ENCODE results near the gene AHDC1.
"Not testable (repeated sequence)": the region's sequence is repeated elsewhere in the genome, so short reads cannot be mapped to it uniquely, and the experiment has no call there.

The AHDC1 gene

DNA sequence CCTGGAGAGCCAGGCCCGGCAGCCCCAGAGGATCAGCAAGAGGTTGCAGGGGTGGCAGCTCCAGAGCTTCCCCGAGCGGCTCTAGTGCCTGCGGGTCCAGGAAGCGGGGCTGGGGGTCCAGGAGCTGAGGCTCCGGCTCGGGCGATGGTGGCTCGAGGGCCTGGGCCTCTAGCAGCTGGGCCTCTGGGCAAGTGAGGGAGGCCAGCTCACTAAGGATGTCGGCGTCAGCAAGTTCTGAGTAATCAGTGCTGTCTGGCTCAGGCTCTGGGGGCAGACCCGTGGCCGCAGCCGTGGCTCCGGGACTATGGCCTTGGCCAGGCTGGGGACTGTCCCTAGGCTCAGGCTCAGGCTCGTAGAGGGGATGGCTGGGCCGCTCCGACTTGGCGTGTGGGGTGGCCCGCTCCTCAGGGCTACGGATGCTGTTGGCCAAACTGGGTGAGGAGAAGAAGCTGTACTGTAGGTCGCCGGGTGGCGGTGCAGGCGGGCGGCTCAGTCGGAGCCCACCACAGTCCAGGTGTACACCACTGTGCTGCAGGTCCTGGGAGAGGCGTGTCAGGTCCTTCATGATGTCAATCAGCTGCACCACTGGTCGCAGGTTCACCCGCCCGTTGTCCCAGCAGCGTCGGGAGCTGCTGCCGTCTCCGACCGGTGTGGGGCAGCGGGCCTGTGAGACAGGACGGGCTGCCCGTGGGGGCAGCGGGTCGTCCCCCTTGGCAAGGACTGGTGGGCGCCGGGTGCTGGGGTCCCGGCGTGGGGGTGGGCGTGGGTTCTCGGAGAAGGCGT is 52.6 kb downstream of the AHDC1 start:
- DNase-seq (ENCODE audit: low read depth): no peak

DNA sequence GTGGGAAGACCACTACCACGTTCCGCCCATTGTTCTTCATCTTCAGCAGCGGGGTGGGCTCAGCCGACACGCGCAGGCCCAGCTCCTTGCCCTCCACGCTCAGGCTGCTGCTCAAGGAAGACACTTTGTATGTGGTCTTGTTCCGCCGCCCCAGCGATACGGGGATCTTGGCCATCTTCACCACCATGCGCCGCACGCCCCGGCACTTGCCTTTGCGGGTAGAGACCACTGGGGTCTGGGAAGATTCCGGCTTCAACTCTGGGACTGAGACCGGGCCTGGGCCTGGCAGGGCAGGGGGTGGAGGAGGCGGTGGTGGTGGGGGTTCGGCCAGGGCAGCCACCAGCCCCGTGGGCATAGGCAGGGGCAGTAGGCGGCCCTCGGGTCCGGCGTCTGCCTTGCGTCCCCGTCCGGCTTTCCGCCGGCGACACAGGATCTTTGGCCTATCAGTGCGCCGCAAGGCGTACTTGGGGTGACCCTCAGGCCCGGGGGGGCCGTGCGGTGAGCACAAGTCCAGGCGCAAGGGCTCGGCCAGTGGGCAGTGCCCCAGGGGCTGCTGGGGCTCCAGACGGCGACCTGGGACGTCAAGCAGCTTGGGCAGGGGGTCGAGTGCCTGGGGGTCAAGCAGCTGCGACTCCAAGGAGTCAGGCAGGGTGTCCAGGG is 53.3 kb downstream of the AHDC1 start:
- no peak for DNase-seq (ENCODE audit: low read depth)

DNA sequence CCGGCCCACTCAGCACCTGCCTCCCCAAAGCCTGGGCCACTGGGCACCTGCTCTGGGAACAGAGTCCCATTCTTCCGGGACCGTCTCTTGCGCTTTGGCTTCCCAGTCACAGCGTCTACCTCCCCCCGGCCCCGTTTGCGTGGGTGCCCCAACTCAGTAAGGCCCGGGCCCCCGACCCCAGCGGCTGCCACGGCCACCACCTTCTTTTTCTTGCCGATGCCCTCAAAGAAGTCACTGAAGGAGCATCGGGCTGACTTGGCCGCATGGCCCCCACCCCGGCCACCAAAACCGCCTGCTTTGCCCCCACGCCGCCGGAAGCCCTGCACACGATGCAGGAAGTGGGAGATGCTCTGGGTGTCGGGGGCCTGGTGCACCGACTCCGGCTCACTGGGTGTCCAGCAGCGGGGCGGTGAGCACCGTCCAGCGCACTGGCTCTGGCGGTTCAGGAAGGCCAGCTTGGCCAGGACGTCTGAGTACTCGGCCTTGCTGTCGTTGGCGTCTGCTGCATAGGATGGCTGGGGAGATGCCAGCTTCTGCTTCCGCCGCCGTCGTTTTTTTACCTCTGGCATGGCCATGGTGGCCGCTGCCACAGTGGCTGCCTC is 54.0 kb downstream of the AHDC1 start:
- DNase-seq (ENCODE audit: low read depth): no peak

DNA sequence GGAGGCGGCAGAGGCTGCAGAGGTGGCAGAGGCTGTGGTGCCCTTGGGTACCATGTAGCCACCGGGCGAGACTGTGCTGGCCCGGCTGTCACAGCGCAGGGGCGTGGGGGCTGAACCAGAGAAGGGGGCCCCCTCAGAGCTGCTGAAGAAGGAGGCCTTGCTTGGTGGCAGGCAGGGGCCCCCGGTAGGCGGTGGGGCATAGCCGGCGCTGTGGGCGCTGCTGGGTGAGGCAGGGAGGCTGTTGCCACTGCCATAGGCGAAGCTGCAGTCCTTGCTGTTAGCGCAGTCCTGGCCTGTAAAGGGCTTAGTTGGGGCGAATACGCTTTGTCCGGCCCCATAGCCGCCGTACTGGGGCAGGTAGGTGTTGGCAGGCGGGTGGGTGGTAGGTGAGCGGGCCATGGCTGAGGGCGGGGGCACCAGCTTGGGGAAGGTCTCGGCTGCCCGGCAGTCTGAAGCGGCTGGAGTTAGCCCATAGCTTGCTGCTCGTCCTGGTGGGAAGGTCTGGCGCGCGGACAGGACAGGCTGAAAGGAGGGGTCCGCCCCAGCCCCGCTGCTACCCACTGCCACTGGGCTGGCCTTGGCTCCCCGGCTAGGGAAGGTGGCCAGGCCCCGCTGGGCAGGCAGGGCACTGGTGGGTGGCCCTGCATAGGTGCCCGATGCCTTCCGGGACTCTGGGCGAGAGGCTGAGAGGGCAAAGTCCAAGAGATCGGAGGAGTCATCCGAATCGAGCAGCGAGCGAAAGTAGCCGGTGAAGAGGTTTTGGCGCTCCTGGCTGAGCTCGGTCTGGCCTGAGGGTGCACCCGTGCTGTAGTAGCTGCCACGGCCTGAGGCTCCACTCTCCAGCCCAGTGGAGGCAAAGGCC is 54.9 kb downstream of the AHDC1 start:
- no peak for DNase-seq (ENCODE audit: low read depth)

DNA sequence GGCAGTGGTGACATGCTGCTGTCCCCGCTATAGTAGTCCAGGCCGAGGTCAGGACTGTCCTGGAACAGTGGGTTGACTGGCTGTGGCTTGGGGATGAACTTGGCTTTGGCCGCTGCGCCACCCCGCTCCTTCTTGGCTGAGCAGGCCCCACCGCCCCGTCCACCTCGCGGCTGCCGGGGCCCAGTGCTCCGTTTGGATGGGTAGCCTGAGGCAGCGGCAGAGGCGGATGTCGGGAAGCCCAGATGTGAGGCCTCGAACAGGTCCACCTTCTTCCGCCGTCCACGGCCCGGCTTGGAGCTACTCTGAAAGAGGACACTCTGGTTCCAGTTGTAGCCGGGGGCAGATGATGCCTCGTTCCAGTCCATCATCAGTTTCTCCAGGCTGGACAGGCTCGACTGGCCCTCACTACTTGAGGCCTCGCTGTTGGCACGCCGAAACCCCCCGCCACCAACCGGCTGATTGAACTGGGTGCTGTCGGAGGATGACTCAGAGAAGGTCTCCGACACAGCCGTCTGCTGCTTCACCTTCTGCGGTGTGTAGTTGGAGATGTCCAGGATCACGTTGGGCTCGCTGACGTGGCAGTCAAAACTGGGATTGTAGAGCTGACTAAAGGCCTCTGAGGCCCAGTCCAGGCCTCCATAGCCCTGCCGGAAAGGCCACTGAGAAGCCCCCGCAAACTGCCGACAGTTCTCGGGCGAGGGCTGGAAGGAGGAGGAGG is 55.6 kb downstream of the AHDC1 start:
- no peak for DNase-seq (ENCODE audit: low read depth)

DNA sequence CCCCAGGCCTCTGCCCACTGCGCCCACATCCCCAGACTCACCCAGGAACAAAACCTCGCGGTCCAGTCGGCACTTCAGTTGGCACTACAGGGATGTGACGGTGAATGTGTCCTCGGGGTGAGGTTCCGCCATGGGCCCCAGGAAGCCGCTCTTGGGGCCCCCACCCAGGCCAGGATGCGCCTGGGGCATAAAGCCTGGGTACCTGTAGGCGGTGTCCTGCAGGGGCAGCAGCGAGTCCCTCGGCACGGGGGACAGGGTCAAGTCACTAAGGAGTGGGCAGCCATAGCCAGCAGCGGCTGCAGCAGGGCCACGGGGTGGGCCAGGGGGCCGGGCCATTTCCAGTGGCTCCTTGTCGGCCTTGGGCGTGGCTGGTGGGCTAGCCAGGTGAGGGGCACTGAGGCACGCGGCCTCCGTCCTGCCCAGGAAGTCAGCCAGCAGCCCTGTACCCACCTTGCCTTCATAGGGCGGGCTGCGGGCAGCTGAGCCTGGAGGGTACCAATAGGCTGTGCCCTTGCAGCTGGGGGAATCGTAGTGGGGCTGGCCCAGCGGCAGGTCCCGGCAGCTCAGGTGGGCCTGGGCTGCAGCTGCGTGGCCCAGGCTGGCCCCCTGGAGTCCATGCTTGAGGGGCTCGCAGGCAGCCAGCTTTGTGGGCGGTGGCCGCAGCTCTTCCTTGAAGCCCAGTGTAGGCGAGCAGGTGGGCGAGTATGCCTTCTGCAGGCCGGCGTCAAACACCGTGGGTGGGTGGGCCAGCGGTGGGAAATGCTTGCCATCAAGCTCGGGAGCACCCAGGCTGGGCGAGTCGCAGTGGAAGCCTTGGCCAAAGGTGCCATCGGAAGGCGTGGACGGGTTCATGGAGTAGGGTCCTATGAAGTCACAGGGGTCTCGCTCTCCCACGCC is 56.5 kb downstream of the AHDC1 start:
- DNase-seq (ENCODE audit: low read depth): no peak

DNA sequence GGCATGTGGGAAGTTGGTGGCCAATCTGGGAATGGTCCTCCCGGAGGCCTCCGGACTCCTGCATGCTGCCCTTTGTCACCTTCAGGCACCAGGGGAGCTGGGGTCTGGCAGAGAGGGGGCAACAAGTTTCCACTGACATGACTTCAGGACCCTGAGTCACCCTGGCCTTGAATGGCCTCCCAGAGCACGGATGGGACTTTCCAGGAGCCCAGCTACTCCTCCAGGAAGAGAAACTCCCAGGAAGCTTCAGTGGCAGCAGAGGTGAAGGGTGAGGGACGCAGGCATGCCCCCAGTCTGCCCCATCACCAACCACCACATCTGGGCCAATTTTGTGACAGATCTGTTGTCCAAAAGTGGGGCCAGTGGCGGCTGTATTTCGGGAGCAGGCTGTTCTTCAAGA is 58.1 kb downstream of the AHDC1 start:
- DNase-seq (ENCODE audit: low read depth): no peak

DNA sequence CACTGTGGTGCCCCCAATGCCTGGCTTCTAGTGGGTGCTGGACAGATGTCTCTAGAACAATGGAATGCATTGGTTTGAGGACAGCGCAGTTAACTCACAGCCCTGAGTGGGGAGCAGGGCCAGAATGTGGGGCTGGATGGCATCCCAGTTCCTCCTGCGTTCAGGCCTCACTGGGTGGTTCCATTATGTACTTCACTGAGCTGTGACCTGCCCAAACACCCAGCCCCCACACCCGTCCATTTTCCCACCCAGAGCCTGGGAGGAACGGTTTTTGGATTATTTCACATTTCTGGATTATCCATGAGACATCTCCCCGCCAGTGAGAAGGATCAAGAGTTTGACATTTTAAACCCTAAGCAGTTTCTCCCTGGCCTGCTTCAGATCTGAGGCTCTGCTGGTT is 58.7 kb downstream of the AHDC1 start:
- DNase-seq (ENCODE audit: low read depth): no peak

DNA sequence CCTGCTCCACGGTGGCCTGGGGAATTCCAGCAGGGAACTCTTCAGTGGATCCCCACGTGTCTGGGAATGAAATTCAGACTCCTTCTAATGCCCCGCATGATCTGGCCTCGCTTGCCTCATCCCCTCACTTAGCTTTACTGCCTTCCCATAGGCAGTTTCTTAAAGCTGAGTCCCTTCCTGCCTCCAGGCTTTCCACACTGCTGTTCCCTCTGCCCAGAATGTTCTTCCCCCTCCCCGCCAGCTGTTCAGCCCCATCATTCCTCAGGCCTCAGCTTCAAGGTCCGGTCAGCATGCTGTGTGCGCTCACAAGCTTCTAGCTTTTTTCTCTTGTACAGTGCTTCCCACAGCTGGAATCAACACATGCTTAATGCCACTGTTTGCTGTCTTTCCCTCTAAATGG is 59.1 kb downstream of the AHDC1 start:
- no peak for DNase-seq (ENCODE audit: low read depth)

DNA sequence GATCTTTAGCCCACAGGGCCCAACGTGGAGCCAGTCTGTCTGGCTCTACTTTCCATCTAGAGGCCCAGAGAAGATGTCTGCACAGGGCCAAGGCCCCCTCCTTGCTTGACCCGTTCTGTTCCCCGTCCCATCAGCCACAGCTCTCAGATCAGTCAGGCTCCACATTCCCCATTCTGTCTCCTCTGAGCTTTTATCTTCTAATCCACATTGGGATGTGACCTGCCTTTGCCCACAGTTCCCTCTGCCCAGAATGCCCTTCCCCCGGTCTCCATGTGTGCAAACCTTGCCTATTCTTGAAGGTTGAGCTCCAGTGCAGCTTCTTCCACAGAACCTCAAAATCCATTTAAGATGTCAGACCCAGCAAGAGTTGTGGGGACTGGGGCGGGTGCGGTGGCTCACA is 60.7 kb downstream of the AHDC1 start:
- no peak for DNase-seq (ENCODE audit: low read depth)

DNA sequence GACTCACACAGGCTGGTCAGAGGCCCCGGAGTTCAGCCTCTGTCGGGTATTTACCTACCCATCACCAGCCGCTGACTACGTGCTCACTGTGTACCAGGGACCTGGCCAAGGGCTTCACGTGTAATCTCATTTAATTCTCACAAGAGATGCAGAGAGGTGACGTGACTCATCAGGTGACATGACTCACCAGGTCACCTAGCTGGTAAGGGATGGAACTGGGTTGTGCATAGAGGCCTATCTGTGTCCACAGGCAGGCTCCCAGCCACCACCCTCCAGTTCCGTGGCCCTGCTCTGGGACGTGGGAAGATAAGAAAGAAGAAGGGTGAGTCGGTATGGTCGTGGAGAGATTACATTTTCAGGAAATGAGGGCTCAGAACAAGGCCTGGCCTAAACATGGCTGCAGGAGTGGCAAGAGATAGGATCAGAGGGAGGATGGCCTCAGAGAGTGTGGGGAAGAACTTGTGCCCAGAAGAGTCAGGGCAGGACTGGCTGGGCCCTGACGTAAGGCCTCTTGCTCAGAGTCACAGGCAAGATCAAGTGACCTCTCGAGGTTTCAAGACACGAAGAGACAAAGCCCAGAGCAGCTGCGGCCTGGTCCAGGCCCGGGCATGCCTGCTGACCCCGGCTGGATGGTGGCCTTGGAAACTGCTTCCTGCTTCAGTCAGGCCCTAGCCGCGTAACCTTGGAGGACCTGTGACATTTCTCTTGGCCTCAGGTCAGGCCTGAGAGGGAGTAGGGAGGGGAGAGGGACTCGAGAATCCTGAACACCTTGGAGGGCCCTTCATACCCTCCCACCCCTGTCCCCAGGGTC is 61.3 kb downstream of the AHDC1 start:
- no peak for DNase-seq (ENCODE audit: low read depth)

DNA sequence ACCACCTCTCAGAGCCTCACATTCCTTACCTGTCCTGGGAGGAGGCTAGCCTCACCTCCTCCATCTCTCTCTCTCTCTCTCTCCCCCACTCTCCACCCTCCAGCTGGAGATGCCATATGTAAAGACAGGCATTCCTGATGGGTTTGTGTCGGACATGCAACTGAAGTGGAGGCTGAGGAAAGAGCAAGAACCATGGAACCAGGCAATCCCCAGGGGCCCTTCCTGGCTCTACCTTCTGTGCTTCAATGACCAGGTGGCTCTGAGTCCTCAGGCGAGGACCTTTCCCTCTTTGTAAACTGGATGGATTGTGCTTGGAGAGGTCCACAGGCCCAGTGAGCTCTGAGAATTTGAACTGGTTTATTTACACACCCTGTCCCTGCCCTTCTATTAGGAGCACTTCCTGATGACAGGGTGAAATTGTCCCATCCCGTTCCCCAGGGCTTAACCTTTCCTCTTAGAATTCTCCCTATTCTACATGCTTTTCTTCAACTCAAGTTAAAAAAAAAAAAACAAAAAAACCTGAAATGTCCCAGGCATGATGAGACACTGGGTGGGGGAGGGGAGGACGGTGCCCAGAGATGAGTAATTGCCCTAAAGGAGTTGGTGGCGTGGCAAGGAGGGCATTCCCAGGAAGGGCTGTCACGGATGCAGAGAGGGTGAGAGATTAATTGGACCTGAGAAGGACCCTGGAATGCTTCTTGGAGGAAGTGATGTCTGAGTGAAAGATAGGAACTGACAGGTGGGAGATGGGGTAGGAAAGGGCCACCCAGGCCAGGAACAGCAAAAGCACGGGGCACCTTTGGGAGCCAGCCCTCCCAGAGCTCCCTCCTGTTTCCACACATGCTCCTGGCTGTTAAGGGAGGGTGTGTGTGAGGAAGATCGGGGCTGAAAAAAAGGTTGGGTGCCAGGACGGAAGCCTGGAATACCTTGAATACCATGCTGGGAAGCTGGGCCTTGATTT is 63.8 kb downstream of the AHDC1 start:
- no peak for DNase-seq (ENCODE audit: low read depth)

DNA sequence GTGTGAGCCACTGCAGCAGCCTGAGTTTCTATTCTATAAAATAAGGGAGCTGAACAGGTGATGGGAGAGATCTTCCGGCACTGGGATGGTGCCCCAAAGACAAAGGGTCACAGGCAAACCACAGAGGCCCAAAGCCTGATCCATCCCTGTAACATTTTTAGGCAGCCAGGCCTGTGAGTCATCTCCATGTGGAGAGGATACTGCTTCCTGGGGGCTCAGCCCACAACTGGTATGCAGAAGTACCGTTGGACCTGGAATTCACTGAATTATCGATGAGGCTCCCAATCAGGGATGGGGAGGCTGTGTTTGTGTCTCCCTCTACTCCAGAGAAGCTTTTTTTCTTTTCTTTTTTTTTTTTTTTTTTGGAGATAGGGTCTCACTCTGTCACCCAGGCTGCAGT is 65.2 kb downstream of the AHDC1 start:
- DNase-seq (ENCODE audit: low read depth): no peak

DNA sequence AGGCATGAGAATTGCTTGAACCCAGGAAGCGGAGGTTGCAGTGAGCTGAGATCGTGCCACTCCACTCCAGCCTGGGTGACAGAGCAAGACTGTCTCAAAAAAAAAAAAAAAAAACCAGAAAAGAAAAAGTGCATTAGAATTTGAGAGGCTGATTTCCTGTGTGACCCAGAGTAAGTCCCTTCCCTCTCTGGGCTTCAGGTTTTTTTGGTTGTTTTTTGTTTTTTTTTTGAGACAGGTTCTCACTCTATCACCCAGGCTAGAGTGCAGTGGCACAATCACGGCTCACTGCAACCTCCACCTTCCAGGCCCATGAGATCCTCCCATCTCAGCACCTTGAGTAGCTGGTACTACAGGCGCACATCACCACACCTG is 65.7 kb downstream of the AHDC1 start:
- not testable (repeated sequence) for DNase-seq (ENCODE audit: low read depth)

DNA sequence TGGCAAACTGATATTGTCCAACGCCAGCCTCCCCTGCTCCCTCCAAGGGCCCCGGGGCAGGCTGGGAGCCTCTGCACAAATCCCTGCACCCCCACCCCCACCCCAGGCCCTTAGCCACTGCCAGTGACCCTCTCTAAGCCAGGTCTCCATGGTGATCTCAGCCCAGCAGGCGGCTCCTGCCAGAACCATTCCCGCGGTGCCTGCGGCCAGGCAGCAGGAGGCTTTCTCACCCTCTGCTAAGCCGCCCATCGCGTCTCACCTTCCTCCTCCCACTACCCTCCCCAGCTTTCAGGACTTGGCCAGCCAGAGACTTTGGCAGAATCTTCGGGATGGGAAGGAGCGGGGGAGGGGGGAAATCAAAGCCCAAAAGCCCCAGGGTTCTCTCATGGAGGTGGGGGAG is 67.2 kb downstream of the AHDC1 start:
- DNase-seq (ENCODE audit: low read depth): no peak

DNA sequence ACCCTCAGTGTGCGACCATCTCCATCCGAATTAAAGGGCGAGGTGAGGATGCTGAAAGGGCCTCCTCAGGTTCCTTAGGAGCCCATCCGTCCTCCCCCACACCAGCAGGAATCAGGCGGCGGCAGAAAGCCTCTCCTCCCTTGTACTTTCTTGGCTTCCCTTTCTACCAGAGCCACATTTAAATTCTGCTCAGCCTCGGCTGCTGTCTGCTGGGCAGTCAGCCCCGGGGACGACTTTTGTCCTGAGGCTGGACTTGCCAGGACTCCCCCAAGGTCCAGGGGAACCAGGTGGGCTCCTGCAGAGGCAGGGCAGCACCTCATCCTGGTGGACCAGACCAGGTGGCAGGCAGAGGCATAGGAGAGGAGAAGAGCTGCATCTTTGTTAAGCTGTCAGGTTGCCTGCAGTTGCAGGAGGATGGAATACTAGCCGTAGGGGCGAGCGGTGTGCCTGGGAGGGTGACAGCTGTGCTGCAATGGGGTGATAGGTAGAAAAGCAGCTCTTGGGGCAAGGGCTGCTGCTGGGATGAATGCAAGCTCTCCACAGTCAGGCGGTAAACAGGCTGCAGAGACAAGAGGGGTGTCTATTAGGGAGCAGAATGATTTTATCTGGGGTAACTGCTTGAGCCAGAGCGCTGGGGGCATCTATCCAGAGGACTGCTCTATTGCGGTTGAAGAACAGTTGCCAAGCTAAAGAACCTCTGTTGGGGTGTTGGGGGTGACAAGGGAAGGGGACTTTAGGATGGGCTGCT is 67.8 kb downstream of the AHDC1 start:
- no peak for DNase-seq (ENCODE audit: low read depth)

DNA sequence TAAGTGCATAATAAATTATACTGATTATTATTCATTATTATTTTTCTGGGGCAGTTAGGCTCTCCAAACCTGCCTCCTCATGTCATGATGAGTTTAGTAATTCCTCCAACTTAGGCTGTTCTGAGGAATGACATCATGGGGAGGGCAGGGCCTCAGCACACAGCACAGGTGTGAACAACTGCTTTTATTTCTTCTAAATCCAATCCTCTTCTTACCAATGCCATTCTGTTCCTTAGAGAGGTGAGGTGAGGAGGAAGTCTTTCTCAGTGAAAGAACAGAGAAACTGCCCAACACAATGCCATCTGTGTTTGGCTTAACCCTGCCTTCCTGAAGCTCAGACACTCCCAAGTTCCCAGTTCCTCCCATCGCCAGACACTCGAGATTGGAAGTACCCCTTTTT is 68.6 kb downstream of the AHDC1 start:
- no peak for DNase-seq (ENCODE audit: low read depth)
